Natural killer cell (primary cell): ENCODE results near the gene RPRD1B. TPM values are rescaled to one million over a fixed set of nuclear protein-coding genes. Genes with fewer than 3 reads are reported as not detected.

Source experiments
- ATAC-seq, 3 donors: fragments of 150-1000 bp in 2 of 3; fragments of 200-7000 bp in 1 of 3; cut with Tn5 transposase; 1 replicate in 1 of 3; 2 replicates in 2 of 3; pipeline ENCODE4 v1.10.0; 2021; ENCODE audit warnings: mild to moderate bottlenecking in 2 of 3, moderate library complexity in 2 of 3
- DNase-seq, 2 donors: peaks; one replicate each; pipeline versions ENCODE4 v3.0.0 to v3.0.0-alpha.2; 2013 to 2021; ENCODE audit warnings: mixed read lengths in 1 of 2
- H3K27ac ChIP-seq: one replicate; pipeline ENCODE4 v1.5.1; 2013; ENCODE audit warnings: mild to moderate bottlenecking, low read length
- H3K27me3 ChIP-seq: one replicate; pipeline ENCODE4 v1.6.1; 2013; ENCODE audit warnings: low read length; ENCODE audit not compliant: control insufficient read depth, insufficient read depth
- H3K36me3 ChIP-seq: one replicate; pipeline ENCODE4 v1.6.1; 2013; ENCODE audit warnings: low read length; ENCODE audit not compliant: control insufficient read depth, insufficient read depth
- H3K4me1 ChIP-seq: one replicate; pipeline ENCODE4 v1.6.1; 2013; ENCODE audit warnings: low read length; ENCODE audit not compliant: control insufficient read depth, insufficient read depth
- H3K4me3 ChIP-seq: one replicate; pipeline ENCODE4 v1.5.1; 2013; ENCODE audit warnings: low read length
- H3K9me3 ChIP-seq: one replicate; pipeline ENCODE4 v1.6.1; 2013; ENCODE audit warnings: low read length; ENCODE audit not compliant: control insufficient read depth, insufficient read depth
- H3K27ac Mint-ChIP-seq, 2 donors: one replicate each; pipeline ENCODE4 v1.8.0; 2022; ENCODE audit warnings: mild to moderate bottlenecking in 2 of 2, mixed read lengths in 2 of 2, moderate library complexity in 1 of 2
- H3K27me3 Mint-ChIP-seq, 2 donors: one replicate each; pipeline ENCODE4 v1.8.0; 2022; ENCODE audit warnings: low read depth in 2 of 2, mixed read lengths in 2 of 2
- H3K36me3 Mint-ChIP-seq: one replicate; pipeline ENCODE4 v1.8.0; 2022; ENCODE audit warnings: mixed read lengths
- H3K4me1 Mint-ChIP-seq, 2 donors: one replicate each; pipeline ENCODE4 v1.8.0; 2022; ENCODE audit warnings: mixed read lengths in 2 of 2
- H3K4me3 Mint-ChIP-seq: one replicate; pipeline ENCODE4 v1.8.0; 2022; ENCODE audit warnings: mild to moderate bottlenecking, moderate library complexity, mixed read lengths
- H3K9me3 Mint-ChIP-seq, 2 donors: one replicate each; pipeline ENCODE4 v1.8.0; 2022; ENCODE audit warnings: mixed read lengths in 2 of 2
- CTCF ChIP-seq: fragments of 200-600 bp; IDR thresholded peaks from one replicate; pipeline ENCODE4 v1.8.0; 2022; ENCODE audit warnings: antibody characterized with exemption
- WGBS: methylation state at CpG from one replicate; pipeline ENCODE4 v1.1.7; 2013; ENCODE audit warnings: missing lambda C conversion rate; ENCODE audit not compliant: insufficient coverage; 5-methylcytosine and 5-hydroxymethylcytosine counted together
- intact Hi-C: fragments of 100-400 bp; cut with micrococcal nuclease; formaldehyde crosslinking; loops from one replicate; pipeline ENCODE4 v1.14.2; 2022
- total RNA-seq, 4 donors: library from RNA; stranded (reverse); fragments of 120-200 nt in 1 of 4; gene quantifications; one replicate each; pipeline versions ENCODE4 v1.2.3 to v1.2.4, GENCODE V29; 2013 to 2022

Gene RPRD1B
- total RNA-seq, 3 donors from 2014 or later (not counting 1 experiment from before 2014, with no cell fraction given) = 75.8 to 87.3 (median 77.6) TPM

GRCh38 chr20:38057351-38057972 lies 23.9 kb downstream of the RPRD1B start:
- Histone ChIP-seq H3K36me3 (peaks cover 53% of the 10 kb centered on the region), H3K4me3 (no peak overlapping the region), H3K9me3 (no peaks in the 10 kb centered on the region), H3K4me1 (no peaks in the 10 kb centered on the region), H3K27ac (no peak overlapping the region), H3K27me3 (no peaks in the 10 kb centered on the region)
- peak; percentile 96 for TF ChIP-seq CTCF
- intact Hi-C loops = loop anchor here (1.0 to 5.0 kb wide), 3 partner anchors 60 to 164 kb away; partner anchors contain the start of gene TGM2
- H3K9me3 Mint-ChIP-seq = no peaks in the 10 kb centered on the region
- H3K4me3 Mint-ChIP-seq = no peak overlapping the region
- no peaks in the 10 kb centered on the region for H3K36me3 Mint-ChIP-seq
- no peaks in the 10 kb centered on the region for H3K27me3 Mint-ChIP-seq
- peak; percentile 80 to 87 for DNase-seq
- ATAC-seq = peak; percentile 88 to 94 (median 89)
- 31% methylated on average over 6 of the region's 7 CpGs for WGBS
- peak overlapping the region; percentile 34 to 63 for H3K27ac Mint-ChIP-seq
- H3K4me1 Mint-ChIP-seq = peaks cover 15 to 17% of the 10 kb centered on the region in 2 donors

- H3K9me3 ChIP-seq = no peaks in the 10 kb centered on the region
- intact Hi-C loops = loop anchor here (5.0 kb wide), 1 partner anchor 57 kb away; no protein-coding TSS in a partner anchor
- WGBS = 97% methylated on average over 5 of the region's 5 CpGs
- no peak overlapping the region for H3K4me3 ChIP-seq
- no peak for TF ChIP-seq CTCF
- H3K36me3 Mint-ChIP-seq = no peaks in the 10 kb centered on the region
- no peak overlapping the region for H3K4me3 Mint-ChIP-seq
- peaks cover 59% of the 10 kb centered on the region for H3K36me3 ChIP-seq
- H3K27me3 ChIP-seq = no peaks in the 10 kb centered on the region
- ATAC-seq (no peak), DNase-seq (no peak)
- H3K4me1 Mint-ChIP-seq = peaks cover 8 to 14% of the 10 kb centered on the region in 2 donors
- H3K4me1 ChIP-seq = no peaks in the 10 kb centered on the region
- H3K27ac Mint-ChIP-seq = no peak overlapping the region
- no peaks in the 10 kb centered on the region for H3K9me3 Mint-ChIP-seq
- H3K27me3 Mint-ChIP-seq = no peaks in the 10 kb centered on the region
- H3K27ac ChIP-seq = no peak overlapping the region
Observed at GRCh38 chr20:38059832-38060231, 26.3 kb downstream of the RPRD1B start.

- no peaks in the 10 kb centered on the region for H3K4me1 ChIP-seq
- ATAC-seq (no peak), DNase-seq (no peak)
- WGBS = 92% methylated on average over 5 of the region's 5 CpGs
- H3K27me3 ChIP-seq = no peaks in the 10 kb centered on the region
- H3K36me3 ChIP-seq = peaks cover 66% of the 10 kb centered on the region
- no peak overlapping the region for H3K27ac Mint-ChIP-seq
- no peaks in the 10 kb centered on the region for H3K9me3 ChIP-seq
- no peak overlapping the region for H3K27ac ChIP-seq
- intact Hi-C loops = no loop called here
- no peak for TF ChIP-seq CTCF
- no peaks in the 10 kb centered on the region for H3K36me3 Mint-ChIP-seq
- H3K9me3 Mint-ChIP-seq = no peaks in the 10 kb centered on the region
- H3K4me3 ChIP-seq = no peak overlapping the region
- no peaks in the 10 kb centered on the region for H3K27me3 Mint-ChIP-seq
- H3K4me1 Mint-ChIP-seq = peaks cover 4 to 10% of the 10 kb centered on the region in 2 donors
- H3K4me3 Mint-ChIP-seq = no peak overlapping the region
Observed at GRCh38 chr20:38060536-38060935, 27.0 kb downstream of the RPRD1B start.

- Histone ChIP-seq H3K27ac (no peak overlapping the region), H3K4me3 (no peak overlapping the region), H3K9me3 (no peaks in the 10 kb centered on the region), H3K4me1 (no peaks in the 10 kb centered on the region), H3K36me3 (peaks cover 72% of the 10 kb centered on the region), H3K27me3 (no peaks in the 10 kb centered on the region)
- Mint-ChIP-seq H3K36me3 (no peaks in the 10 kb centered on the region), H3K27ac (no peak overlapping the region), H3K27me3 (no peaks in the 10 kb centered on the region), H3K4me3 (no peak overlapping the region), H3K9me3 (no peaks in the 10 kb centered on the region), H3K4me1 (peaks cover 0 to 6% of the 10 kb centered on the region in 2 donors)
- intact Hi-C loops = no loop called here
- WGBS = 100% methylated on average over 1 of the region's 4 CpGs
- ATAC-seq = no peak
- no peak for DNase-seq
- TF ChIP-seq CTCF = no peak
Observed at GRCh38 chr20:38061109-38061508, 27.6 kb downstream of the RPRD1B start.
